GM21723 (cell line): ENCODE measurements around the gene SLCO2B1.

Experiments
- ATAC-seq: cut with Tn5 transposase; IDR thresholded peaks from one replicate; pipeline ENCODE4 v1.9.1; 2021; ENCODE audit warnings: mild to moderate bottlenecking, moderate library complexity; ENCODE audit not compliant: unreplicated experiment

SLCO2B1 gene

GRCh38 chr11:75144716-75145014, 6.2 kb upstream of the SLCO2B1 start:
- ATAC-seq = no peak

GRCh38 chr11:75145196-75145971, 5.5 kb upstream of the SLCO2B1 start:
- ATAC-seq = no peak

GRCh38 chr11:75145972-75146519, 4.9 kb upstream of the SLCO2B1 start:
- ATAC-seq = no peak

GRCh38 chr11:75146711-75147110, 4.2 kb upstream of the SLCO2B1 start:
- no peak for ATAC-seq

GRCh38 chr11:75147191-75147874, 3.6 kb upstream of the SLCO2B1 start:
- no peak for ATAC-seq

GRCh38 chr11:75147875-75148263, 3.0 kb upstream of the SLCO2B1 start:
- no peak for ATAC-seq

GRCh38 chr11:75148436-75148983, 2.4 kb upstream of the SLCO2B1 start:
- no peak for ATAC-seq

- ATAC-seq = no peak
Measured at GRCh38 chr11:75149766-75150465, 991 bp upstream of the SLCO2B1 start.

GRCh38 chr11:75151346-75152047, 590 bp downstream of the SLCO2B1 start:
- ATAC-seq = no peak

- no peak for ATAC-seq
Measured at GRCh38 chr11:75152090-75152489, 1.2 kb downstream of the SLCO2B1 start.

- no peak for ATAC-seq
Measured at GRCh38 chr11:75152651-75153427, 1.9 kb downstream of the SLCO2B1 start.

- ATAC-seq = no peak
Measured at GRCh38 chr11:75154646-75155569, 4.0 kb downstream of the SLCO2B1 start.

GRCh38 chr11:75155570-75156422, 4.9 kb downstream of the SLCO2B1 start:
- ATAC-seq = no peak

- no peak for ATAC-seq
Measured at GRCh38 chr11:75158241-75158640, 7.3 kb downstream of the SLCO2B1 start.

- no peak for ATAC-seq
Measured at GRCh38 chr11:75158696-75159150, 7.8 kb downstream of the SLCO2B1 start.

GRCh38 chr11:75159151-75159953, 8.4 kb downstream of the SLCO2B1 start:
- no peak for ATAC-seq

- ATAC-seq = no peak
Measured at GRCh38 chr11:75160220-75160757, 9.4 kb downstream of the SLCO2B1 start.
